ENCODE results near the gene ELP5.

The ELP5 gene

DNA sequence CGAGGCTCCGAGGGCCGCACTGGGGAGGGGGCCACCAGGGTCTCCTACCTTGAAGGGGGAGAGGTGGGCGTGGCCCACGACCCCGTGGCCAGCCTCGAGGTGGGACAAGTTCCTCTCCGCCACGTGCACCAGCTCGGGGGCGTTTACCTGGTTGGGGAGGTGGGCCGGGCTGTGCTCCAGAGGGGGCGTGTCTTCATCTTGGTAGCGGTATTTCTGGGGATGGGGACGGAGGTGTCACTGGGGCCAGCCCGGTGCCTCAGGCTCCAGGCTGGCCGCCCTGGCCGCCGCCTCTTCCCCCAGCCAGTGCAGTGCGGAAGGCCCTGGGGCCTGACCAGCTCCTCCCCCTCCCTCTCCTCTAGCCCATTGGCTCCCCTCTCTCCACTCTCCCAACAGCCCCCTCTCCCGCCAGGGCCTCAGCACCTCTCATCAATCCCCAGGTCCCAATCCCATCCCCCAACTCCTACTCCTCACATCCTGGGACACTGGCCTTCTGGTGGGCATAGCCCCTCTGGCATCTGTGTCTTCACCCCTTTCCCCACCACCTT lies 43.9 kb upstream of the ELP5 start:
- no peak for ATAC-seq
- TF ChIP-seq, protein P1, sequence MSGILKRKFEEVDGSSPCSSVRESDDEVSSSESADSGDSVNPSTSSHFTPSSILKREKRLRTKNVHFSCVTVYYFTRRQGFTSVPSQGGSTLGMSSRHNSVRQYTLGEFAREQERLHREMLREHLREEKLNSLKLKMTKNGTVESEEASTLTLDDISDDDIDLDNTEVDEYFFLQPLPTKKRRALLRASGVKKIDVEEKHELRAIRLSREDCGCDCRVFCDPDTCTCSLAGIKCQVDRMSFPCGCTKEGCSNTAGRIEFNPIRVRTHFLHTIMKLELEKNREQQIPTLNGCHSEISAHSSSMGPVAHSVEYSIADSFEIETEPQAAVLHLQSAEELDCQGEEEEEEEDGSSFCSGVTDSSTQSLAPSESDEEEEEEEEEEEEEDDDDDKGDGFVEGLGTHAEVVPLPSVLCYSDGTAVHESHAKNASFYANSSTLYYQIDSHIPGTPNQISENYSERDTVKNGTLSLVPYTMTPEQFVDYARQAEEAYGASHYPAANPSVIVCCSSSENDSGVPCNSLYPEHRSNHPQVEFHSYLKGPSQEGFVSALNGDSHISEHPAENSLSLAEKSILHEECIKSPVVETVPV (CRISPR knock-in tag; IDR thresholded peaks at IDR 0.05): no peak
- TF ChIP-seq RARB (CRISPR knock-in tag; IDR thresholded peaks at IDR 0.05): no peak
- TF ChIP-seq OSR1 (CRISPR knock-in tag; IDR thresholded peaks at IDR 0.05): no peak
- TF ChIP-seq, protein P2, sequence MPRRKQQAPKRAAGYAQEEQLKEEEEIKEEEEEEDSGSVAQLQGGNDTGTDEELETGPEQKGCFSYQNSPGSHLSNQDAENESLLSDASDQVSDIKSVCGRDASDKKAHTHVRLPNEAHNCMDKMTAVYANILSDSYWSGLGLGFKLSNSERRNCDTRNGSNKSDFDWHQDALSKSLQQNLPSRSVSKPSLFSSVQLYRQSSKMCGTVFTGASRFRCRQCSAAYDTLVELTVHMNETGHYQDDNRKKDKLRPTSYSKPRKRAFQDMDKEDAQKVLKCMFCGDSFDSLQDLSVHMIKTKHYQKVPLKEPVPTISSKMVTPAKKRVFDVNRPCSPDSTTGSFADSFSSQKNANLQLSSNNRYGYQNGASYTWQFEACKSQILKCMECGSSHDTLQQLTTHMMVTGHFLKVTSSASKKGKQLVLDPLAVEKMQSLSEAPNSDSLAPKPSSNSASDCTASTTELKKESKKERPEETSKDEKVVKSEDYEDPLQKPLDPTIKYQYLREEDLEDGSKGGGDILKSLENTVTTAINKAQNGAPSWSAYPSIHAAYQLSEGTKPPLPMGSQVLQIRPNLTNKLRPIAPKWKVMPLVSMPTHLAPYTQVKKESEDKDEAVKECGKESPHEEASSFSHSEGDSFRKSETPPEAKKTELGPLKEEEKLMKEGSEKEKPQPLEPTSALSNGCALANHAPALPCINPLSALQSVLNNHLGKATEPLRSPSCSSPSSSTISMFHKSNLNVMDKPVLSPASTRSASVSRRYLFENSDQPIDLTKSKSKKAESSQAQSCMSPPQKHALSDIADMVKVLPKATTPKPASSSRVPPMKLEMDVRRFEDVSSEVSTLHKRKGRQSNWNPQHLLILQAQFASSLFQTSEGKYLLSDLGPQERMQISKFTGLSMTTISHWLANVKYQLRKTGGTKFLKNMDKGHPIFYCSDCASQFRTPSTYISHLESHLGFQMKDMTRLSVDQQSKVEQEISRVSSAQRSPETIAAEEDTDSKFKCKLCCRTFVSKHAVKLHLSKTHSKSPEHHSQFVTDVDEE (CRISPR knock-in tag; IDR thresholded peaks at IDR 0.05): no peak
- no peak for TF ChIP-seq ZNF70 (CRISPR knock-in tag; IDR thresholded peaks at IDR 0.05)
- no peak for TF ChIP-seq BACH2 (CRISPR knock-in tag; IDR thresholded peaks at IDR 0.05; ENCODE audit: borderline replicate concordance)
- no peak for TF ChIP-seq ESRRG (CRISPR knock-in tag; IDR thresholded peaks at IDR 0.05)
- TF ChIP-seq CSDC2 (CRISPR knock-in tag; IDR thresholded peaks at IDR 0.05): no peak
- TF ChIP-seq, protein P3, sequence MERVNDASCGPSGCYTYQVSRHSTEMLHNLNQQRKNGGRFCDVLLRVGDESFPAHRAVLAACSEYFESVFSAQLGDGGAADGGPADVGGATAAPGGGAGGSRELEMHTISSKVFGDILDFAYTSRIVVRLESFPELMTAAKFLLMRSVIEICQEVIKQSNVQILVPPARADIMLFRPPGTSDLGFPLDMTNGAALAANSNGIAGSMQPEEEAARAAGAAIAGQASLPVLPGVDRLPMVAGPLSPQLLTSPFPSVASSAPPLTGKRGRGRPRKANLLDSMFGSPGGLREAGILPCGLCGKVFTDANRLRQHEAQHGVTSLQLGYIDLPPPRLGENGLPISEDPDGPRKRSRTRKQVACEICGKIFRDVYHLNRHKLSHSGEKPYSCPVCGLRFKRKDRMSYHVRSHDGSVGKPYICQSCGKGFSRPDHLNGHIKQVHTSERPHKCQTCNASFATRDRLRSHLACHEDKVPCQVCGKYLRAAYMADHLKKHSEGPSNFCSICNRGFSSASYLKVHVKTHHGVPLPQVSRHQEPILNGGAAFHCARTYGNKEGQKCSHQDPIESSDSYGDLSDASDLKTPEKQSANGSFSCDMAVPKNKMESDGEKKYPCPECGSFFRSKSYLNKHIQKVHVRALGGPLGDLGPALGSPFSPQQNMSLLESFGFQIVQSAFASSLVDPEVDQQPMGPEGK (CRISPR knock-in tag; IDR thresholded peaks at IDR 0.05; ENCODE audit: borderline replicate concordance): no peak

DNA sequence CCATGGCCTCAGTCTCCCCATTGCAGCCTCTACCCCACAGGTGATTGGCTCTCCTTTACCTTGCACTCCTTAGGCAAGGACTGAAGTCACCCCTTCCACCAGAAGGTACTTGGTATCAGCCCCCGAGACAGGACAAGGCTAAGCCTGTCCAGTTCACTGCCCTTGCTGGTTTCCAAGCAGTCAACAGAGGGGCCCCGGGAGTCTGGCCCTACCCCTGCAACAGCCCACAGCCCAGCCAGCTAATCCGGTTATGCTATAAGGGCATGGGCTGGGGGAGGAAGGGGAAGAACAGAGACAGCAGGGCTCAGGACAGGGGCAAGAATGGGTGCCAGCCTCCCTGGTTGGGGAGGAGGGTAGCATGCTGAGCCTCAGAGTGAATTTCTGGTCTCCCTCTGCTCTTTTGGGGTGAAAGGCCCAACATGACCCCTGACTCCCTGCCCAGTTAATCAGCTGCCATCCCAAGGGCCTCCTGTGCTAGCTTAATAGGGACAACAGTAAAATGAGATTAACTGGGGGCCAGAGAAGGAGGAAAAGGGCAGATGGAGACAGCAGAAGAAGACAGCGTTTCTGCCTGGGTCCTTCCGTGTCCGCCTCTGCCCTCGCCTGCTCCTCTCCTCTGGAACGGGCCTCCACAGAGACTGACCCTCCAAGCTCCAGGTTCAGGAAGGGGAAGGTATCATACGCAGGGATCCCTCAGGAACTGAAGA lies 43.1 kb upstream of the ELP5 start:
- no peak for TF ChIP-seq GLIS3 (CRISPR knock-in tag; IDR thresholded peaks at IDR 0.05)
- TF ChIP-seq TCF4 (CRISPR knock-in tag; IDR thresholded peaks at IDR 0.05; ENCODE audit: borderline replicate concordance): no peak
- no peak for TF ChIP-seq RARB (CRISPR knock-in tag; IDR thresholded peaks at IDR 0.05)
- TF ChIP-seq, protein P3 (CRISPR knock-in tag; IDR thresholded peaks at IDR 0.05; ENCODE audit: borderline replicate concordance): no peak
- no peak for TF ChIP-seq ZFP3 (CRISPR knock-in tag; IDR thresholded peaks at IDR 0.05)
- no peak for TF ChIP-seq ISL1 (CRISPR knock-in tag; IDR thresholded peaks at IDR 0.05)
- TF ChIP-seq, protein P4, sequence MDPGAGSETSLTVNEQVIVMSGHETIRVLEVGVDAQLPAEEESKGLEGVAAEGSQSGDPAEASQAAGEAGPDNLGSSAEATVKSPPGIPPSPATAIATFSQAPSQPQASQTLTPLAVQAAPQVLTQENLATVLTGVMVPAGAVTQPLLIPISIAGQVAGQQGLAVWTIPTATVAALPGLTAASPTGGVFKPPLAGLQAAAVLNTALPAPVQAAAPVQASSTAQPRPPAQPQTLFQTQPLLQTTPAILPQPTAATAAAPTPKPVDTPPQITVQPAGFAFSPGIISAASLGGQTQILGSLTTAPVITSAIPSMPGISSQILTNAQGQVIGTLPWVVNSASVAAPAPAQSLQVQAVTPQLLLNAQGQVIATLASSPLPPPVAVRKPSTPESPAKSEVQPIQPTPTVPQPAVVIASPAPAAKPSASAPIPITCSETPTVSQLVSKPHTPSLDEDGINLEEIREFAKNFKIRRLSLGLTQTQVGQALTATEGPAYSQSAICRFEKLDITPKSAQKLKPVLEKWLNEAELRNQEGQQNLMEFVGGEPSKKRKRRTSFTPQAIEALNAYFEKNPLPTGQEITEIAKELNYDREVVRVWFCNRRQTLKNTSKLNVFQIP (CRISPR knock-in tag; IDR thresholded peaks at IDR 0.05; ENCODE audit: borderline replicate concordance, low read depth): no peak
- no peak for TF ChIP-seq ZC3H10 (CRISPR knock-in tag; IDR thresholded peaks at IDR 0.05)
- no peak for TF ChIP-seq PPARA (CRISPR knock-in tag; IDR thresholded peaks at IDR 0.05; ENCODE audit: borderline replicate concordance)
- no peak for TF ChIP-seq OSR1 (CRISPR knock-in tag; IDR thresholded peaks at IDR 0.05)
- TF ChIP-seq, protein P2 (CRISPR knock-in tag; IDR thresholded peaks at IDR 0.05): no peak
- no peak for ATAC-seq

Measured in SK-N-SH treated with all-trans-retinoic acid at 6 μM for 48 hours (cell line).